Superior temporal gyrus (tissue), 1 donor: ENCODE results near the gene ADIG.
"Not testable (repeated sequence)": the region's sequence is repeated elsewhere in the genome, so short reads cannot be mapped to it uniquely, and the experiment has no call there.

ENCODE experiments used
- DNase-seq: peaks from one replicate; pipeline ENCODE4 v3.0.0-alpha.2; 2016; ENCODE audit errors: extremely low spot score

ADIG gene

GRCh38 chr20:38573413-38573812 lies 7.6 kb upstream of the ADIG start:
- peak; percentile 37 for DNase-seq

GRCh38 chr20:38579219-38579910 lies 1.6 kb upstream of the ADIG start:
- no peak for DNase-seq

- DNase-seq = no peak
These were observed 1.1 kb upstream of the ADIG start for GRCh38 chr20:38579921-38580320.

DNA sequence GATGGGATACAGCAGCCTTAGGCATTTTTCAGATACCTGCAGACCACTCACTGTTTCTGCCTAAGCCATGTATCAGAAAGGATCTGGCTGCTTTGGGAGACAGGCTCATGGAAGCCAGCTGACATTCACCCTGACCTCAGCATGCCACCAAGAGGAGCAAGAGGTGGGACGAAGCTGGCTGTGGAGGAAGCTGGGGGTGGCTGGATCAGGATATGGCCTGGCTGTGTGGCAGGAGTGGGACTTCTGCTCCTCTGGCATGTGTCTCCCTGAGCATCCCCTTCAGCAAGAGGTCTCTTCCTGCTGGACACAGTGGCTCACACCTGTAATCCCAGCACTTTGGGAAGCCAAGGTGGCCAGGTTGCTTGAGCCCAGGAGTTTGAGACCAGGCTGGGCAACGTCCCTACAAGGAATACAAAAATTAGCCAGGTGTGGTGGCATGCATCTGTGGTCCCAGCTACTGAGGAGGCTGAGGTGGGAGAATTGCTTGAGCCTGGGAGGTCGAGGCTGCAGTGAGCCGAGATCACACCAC lies 897 bp downstream of the ADIG start:
- DNase-seq = no peak

DNA sequence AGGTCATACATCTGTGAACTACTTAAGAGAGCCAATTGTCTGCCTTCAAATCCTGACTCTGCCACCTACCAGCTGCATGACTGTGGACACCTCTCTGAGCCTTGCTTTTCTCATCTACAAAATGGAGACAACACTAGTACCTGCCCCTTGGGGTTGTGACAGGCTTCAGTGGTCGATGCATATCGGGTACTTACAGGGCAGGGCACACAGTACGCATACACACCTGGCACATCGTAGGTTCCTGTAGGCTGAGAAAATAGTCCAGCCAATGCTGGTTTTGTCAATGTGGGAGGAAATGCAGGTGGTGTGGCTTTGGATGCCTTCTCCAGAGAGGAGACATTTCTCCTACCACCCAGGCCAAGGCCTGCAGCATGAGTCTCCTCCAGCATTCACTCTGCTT lies 2.3 kb downstream of the ADIG start:
- DNase-seq = no peak

- no peak for DNase-seq
These were observed 3.2 kb downstream of the ADIG start for GRCh38 chr20:38584099-38584763.

- no peak for DNase-seq
These were observed 4.6 kb downstream of the ADIG start for GRCh38 chr20:38585404-38586180.

DNA sequence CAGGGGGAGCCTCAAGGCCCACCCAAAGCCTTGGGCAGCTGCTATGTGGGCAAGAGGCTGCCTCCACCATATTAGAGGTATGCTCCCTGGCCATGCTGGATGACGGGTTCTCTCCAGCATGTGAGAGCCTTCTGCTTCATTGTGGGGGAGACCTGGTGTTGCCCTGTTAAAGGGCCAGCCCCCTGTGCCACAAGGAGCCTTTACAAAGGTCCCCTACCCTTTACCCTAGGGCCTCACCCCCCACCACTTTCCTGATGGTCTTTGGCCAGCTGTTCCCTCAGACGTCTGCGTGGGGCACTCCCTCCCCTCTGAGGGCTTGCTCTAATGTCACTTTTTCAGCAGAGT lies 5.2 kb downstream of the ADIG start:
- DNase-seq = no peak

GRCh38 chr20:38588303-38588702 lies 7.3 kb downstream of the ADIG start:
- no peak for DNase-seq

DNA sequence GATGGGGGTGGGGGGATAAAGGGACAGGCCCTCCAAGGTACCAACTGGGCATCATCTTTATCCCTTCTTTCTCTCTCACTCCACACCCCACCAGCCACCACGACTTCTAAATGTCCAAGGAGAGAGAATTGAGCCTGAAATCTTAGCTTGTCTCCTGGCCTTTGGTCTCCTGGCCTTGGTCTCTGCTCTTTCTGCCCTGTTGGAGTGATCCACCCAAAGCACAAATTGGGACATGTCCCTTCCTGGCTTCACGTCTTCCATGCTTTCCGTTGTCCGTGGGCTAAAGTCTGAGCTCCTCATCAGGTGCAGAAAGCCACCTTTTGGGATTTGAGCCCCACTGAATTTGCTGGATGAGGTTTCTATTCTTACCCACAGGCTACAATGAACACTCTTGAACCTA lies 8.4 kb downstream of the ADIG start:
- DNase-seq = no peak

- no peak for DNase-seq
These were observed 9.1 kb downstream of the ADIG start for GRCh38 chr20:38589967-38590675.

- DNase-seq = no peak
These were observed 9.9 kb downstream of the ADIG start for GRCh38 chr20:38590676-38591473.

- no peak for DNase-seq
These were observed 10.7 kb downstream of the ADIG start for GRCh38 chr20:38591474-38592410.

GRCh38 chr20:38592411-38592790 lies 11.4 kb downstream of the ADIG start:
- DNase-seq = not testable (repeated sequence)

DNA sequence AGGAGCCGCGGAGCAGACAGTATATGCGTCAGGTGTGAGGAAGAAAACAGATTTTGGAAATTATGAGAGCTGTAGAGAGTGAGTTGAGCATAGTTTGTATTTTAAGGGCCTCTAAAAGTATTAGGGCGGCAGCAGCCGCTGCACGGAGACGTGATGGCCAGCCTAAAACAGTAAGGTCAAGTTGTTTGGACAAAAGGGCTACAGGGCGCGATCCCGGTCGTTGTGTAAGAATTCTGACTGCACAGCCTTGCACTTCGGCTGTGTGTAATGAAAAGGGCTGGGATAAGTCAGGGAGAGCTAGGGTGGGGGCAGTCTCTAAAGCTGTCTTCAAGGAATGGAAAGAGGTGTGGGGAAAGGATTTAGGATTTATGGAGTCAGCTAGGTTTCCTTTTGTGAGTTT lies 13.3 kb downstream of the ADIG start:
- not testable (repeated sequence) for DNase-seq

DNA sequence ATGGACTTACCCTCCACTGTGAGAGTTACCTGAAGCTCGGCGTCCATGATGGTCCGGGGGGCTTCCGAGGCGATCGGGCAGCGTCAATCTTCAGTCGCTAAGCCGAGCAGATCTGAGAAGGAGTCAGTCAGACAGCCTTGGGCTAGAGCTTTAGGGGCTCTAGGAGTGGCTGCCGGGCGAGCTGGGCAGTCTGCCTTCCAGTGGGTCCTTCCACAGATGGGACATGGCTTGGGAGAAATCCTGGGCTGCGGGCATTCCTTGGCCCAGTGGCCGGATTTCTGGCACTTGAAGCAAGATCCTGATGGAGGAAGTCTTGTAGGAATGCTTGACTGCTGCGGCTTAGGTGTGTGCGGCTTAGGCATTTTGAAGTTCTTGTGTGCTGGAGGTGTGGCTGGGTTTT lies 14.9 kb downstream of the ADIG start:
- not testable (repeated sequence) for DNase-seq

DNA sequence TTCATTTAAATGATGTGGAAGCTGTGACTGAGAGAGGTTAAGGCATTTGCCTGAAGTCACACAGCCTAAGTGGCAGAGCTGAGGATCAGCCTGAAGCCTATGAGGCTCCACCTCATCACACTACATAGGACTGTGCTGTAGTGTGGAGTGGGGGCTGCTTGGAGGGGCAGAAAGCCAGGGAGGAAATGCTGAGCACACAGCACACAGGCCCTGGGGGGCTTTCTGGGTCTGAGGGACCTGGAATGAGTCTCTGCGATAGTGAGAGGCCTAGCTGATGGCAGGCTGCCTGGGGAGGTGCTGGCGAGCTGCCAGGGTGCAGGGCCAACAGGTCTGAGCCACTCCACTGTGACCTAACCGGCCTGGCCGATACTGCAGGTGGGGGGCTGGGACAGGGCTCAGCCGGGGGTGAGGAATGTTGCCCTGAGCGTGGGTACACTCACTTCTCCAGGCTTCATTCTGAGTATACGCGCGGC lies 18.4 kb downstream of the ADIG start:
- no peak for DNase-seq

DNA sequence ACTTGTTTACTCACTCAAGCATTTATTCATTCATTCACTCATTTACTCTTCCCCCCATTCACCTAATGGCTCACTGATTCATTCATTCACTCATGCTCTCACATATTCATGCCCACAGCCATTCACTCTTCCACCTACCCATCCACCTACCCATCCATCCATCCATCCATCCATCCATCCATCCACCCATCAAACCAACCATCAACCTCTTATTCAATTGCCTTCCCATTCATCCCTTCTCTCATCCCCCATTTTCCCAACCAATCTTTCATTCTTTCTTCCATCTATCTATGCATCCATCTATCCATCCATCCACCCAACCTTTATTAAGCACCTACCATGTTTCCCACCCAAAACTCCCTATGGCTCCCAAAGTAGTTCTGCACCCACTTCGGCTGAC lies 19.1 kb downstream of the ADIG start:
- no peak for DNase-seq

DNA sequence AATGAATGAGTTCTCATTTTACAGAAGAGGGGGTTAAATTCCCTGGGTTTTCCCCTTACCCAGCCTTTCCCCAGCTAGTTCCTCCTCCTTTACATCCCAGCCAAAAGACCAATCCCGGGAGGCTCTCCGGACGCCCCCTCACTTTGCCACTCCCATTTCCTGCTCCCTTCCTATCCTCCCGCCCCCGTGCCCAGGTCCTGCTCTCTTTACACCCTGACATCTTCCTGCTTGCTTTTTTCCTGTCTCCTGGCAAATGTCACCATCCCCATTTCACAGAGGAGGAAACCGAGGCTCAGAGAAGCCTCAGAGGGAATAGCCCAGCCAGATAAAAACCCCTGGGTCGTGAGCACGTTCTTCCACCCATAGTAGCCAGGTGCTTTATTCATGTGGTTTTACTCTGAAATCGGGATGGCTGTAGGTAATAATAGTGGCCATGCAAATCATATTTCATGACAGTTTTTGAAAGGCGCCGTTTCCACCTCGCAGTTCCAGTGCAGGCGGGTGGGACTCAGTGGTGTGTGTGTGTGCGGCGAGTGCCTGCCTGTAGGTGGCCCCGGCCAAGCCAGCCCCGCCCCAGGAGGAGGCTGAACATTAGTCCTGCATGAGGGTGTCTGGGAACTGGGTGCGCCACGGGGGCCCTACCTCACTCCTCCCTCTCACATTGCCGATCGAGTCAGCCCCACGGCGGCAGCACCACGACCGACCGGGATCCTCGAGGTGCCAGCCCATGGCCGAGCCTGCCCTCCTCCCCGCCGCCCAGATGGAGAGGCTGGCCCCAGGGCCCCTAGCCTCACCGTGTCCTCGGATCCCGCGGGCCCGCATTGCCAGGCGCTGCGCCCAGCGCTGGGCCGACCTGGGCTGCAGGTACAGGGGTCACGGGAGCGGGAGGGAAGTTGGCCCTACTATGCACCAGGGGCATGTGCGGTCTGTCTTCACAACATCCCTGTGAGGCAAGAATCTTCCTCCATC lies 20.5 kb downstream of the ADIG start, which contains the start of gene ARHGAP40:
Gene ARHGAP40 (plus strand): TSS at position 594 of the 969 bp plus-strand sequence.
- no peak for DNase-seq
